ENCODE results near the gene DNAH11.
"Not testable (repeated sequence)": the region's sequence is repeated elsewhere in the genome, so short reads cannot be mapped to it uniquely, and the experiment has no call there.

The DNAH11 gene

DNA sequence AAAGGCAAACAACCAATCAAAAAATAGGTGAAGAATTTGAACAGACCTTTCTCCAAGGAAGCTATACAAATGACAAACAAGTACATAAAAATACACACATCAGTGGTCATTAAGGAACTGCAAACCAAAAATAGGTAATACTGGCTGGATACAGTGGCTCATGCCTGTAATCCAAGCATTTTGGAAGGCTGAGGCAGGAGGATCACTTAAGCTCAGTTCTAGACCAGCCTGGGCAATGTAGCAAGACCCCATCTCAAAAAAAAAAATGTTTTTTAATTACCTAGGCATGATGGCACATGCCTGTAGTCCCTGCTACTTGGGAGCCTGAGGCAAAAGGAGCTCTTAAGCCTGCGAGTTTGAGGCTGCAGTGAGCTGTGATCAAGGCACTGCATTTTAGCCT is 383.6 kb downstream of the DNAH11 start:
- TF ChIP-seq CTCF (IDR thresholded peaks at IDR 0.05; ENCODE audit: borderline replicate concordance, control extremely low read depth, extremely low read depth, insufficient read depth, missing control alignments): no peak
- in situ Hi-C loops (cut with MboI; ENCODE audit: low sequenced_read_pairs, unreplicated experiment): no loop called here
- no peak for DNase-seq (ENCODE audit: low spot score)

- TF ChIP-seq CTCF (IDR thresholded peaks at IDR 0.05; ENCODE audit: borderline replicate concordance, control extremely low read depth, extremely low read depth, insufficient read depth, missing control alignments): no peak
- in situ Hi-C loops (cut with MboI; ENCODE audit: low sequenced_read_pairs, unreplicated experiment): no loop called here
- DNase-seq (ENCODE audit: low spot score): no peak
Measured at GRCh38 chr7:21927693-21928092, 384.9 kb downstream of the DNAH11 start.

DNA sequence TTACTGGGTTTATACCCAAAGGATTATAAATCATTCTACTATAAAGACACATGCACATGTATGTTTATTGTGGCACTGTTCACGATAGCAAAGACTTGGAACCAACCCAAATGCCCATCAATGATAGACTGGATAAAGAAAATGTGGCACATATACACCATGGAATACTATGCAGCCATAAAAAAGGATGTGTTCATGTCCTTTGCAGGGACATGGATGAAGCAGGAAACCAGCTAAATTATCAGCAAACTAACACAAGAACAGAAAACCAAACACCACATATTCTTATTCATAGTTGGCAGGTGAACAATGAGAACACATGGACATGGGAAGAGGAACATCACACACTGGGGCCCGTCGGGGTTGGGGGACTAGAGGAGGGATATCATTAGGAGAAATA is 390.5 kb downstream of the DNAH11 start:
- in situ Hi-C loops (cut with MboI; ENCODE audit: low sequenced_read_pairs, unreplicated experiment): not testable (repeated sequence)

DNA sequence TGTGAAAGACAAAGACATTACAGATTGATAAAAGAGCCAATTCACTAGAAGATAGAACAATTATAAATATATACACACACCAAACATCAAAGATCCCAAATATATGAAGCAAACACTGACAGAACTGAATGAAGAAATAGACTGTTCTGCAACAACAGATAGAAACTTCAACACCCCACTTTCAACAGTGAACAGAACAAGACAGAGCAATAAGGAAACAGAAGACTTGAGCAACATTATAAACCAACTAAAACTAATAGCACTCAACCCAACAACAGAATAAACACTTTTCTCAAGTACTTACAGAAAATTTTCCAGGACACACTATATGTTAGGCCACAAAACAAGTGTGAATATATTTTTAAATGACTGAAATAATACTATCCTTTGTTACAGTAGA is 392.0 kb downstream of the DNAH11 start:
- no peak for TF ChIP-seq CTCF (IDR thresholded peaks at IDR 0.05; ENCODE audit: borderline replicate concordance, control extremely low read depth, extremely low read depth, insufficient read depth, missing control alignments)
- no peak for DNase-seq (ENCODE audit: low spot score)
- in situ Hi-C loops (cut with MboI; ENCODE audit: low sequenced_read_pairs, unreplicated experiment): no loop called here

More for the DNA sequence above, 390.5 kb downstream of the DNAH11 start:
- not testable (repeated sequence) for DNase-seq (ENCODE audit: low spot score)

- no peak for DNase-seq (ENCODE audit: low spot score)
- in situ Hi-C loops (cut with MboI; ENCODE audit: low sequenced_read_pairs, unreplicated experiment): no loop called here
- no peak for TF ChIP-seq CTCF (IDR thresholded peaks at IDR 0.05; ENCODE audit: borderline replicate concordance, control extremely low read depth, extremely low read depth, insufficient read depth, missing control alignments)
Measured at GRCh38 chr7:21938463-21938862, 395.6 kb downstream of the DNAH11 start.

GRCh38 chr7:21939136-21939857 is 396.5 kb downstream of the DNAH11 start:
- TF ChIP-seq CTCF (IDR thresholded peaks at IDR 0.05; ENCODE audit: borderline replicate concordance, control extremely low read depth, extremely low read depth, insufficient read depth, missing control alignments): no peak
- in situ Hi-C loops (cut with MboI; ENCODE audit: low sequenced_read_pairs, unreplicated experiment): no loop called here
- DNase-seq (ENCODE audit: low spot score): peak; percentile 77

DNA sequence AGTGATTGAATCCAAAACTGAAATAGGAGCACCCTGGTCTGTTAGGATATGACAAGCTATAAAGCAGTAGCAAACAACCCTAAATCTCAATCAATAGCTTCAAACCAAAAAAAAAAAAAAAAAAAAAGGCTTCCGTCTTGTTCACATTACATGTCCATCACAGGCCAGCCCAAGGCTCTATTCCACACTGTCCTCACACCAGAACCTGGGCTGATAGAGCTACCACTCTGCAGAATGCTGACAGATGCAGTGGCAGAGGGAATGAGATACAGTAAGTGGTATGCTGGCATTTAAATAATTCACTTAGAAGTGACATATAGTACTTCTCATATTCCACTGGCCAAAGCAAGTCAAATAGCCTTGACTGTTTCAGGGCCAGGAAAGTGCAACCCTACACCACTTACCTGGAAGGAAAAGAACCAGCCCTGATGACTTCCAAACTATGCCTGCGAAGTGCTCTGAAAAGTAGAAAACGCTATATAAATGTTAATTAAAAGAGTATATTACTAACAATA is 397.1 kb downstream of the DNAH11 start:
- no peak for DNase-seq (ENCODE audit: low spot score)
- TF ChIP-seq CTCF (IDR thresholded peaks at IDR 0.05; ENCODE audit: borderline replicate concordance, control extremely low read depth, extremely low read depth, insufficient read depth, missing control alignments): no peak
- in situ Hi-C loops (cut with MboI; ENCODE audit: low sequenced_read_pairs, unreplicated experiment): no loop called here
